Gastrocnemius medialis (tissue), 4 donors: ENCODE results near the gene LRRC49.

Experiments used
- CTCF ChIP-seq, 5 experiments: fragments of 450-650 bp in 3 of 5; fragments of 200-600 bp in 2 of 5; sonication (generic) in 2 of 5; IDR thresholded peaks in 4 of 5; conservative IDR thresholded peaks in 1 of 5; 1 replicate in 4 of 5; 2 replicates in 1 of 5; pipeline ENCODE4 v1.5.1; 2016 to 2019; ENCODE audit warnings: antibody characterized with exemption in 5 of 5, mild to moderate bottlenecking in 3 of 5, moderate library complexity in 3 of 5
- POLR2A ChIP-seq, 2 donors: fragments of 450-650 bp; IDR thresholded peaks; one replicate each; pipeline ENCODE4 v1.6.1; 2017; ENCODE audit warnings: antibody characterized with exemption in 2 of 2, mild to moderate bottlenecking in 2 of 2, moderate library complexity in 2 of 2

- TF ChIP-seq CTCF (IDR thresholded peaks at IDR 0.05 in 4 of 5, conservative IDR thresholded peaks at IDR 0.05 in 1 of 5) (no peak), POLR2A (IDR thresholded peaks at IDR 0.05) (no peak)
Observed at GRCh38 chr15:71082803-71083202, 190.2 kb downstream of the LRRC49 start.
